Calu3 (cell line): ENCODE measurements around the gene NUP160. TPM values are rescaled to one million over a fixed set of nuclear protein-coding genes. Genes with fewer than 3 reads are reported as not detected.

ENCODE experiments used
- BruUV-seq: library from RNA; stranded (reverse); fragments of 400-500 nt; replicated peaks from 2 replicates; lab custom pipeline; 2021; lab: Mats Ljungman, UMichigan
- CTCF ChIA-PET: fragments of 300-600 bp; sonication (Branson Sonifier 250); formaldehyde crosslinking; loops from one replicate; lab custom pipeline; 2022; ENCODE audit warnings: antibody characterized with exemption; lab: Charles Lee
- DNase-seq: peaks from one replicate; pipeline ENCODE4 v3.0.0; 2022
- H3K27ac Mint-ChIP-seq: one replicate; pipeline ENCODE4 v1.8.0; 2022; ENCODE audit warnings: mixed read lengths; ENCODE audit not compliant: unreplicated experiment
- H3K27me3 Mint-ChIP-seq: one replicate; pipeline ENCODE4 v1.8.0; 2022; ENCODE audit warnings: mixed read lengths; ENCODE audit not compliant: unreplicated experiment
- H3K36me3 Mint-ChIP-seq: one replicate; pipeline ENCODE4 v1.8.0; 2022; ENCODE audit warnings: mild to moderate bottlenecking, moderate library complexity, mixed read lengths; ENCODE audit not compliant: insufficient read depth, unreplicated experiment
- H3K4me1 Mint-ChIP-seq: one replicate; pipeline ENCODE4 v1.8.0; 2022; ENCODE audit warnings: mild to moderate bottlenecking, low read depth, mixed read lengths; ENCODE audit not compliant: unreplicated experiment
- H3K4me3 Mint-ChIP-seq: one replicate; pipeline ENCODE4 v1.8.0; 2022; ENCODE audit warnings: mild to moderate bottlenecking, low read depth, moderate library complexity, mixed read lengths; ENCODE audit not compliant: unreplicated experiment
- H3K9me3 Mint-ChIP-seq: one replicate; pipeline ENCODE4 v1.8.0; 2022; ENCODE audit warnings: low read depth, mixed read lengths; ENCODE audit not compliant: unreplicated experiment
- CTCF ChIP-seq: fragments of 200-600 bp; IDR thresholded peaks from one replicate; pipeline ENCODE4 v1.8.0; 2022; ENCODE audit warnings: antibody characterized with exemption; ENCODE audit not compliant: unreplicated experiment
- intact Hi-C: fragments of 100-400 bp; cut with micrococcal nuclease; formaldehyde crosslinking; loops from one replicate; pipeline ENCODE4 v1.10.0; 2022; ENCODE audit not compliant: unreplicated experiment
- total RNA-seq: library from RNA; stranded (reverse); gene quantifications from 2 replicates; pipeline ENCODE4 v1.2.3, GENCODE V29; 2022

NUP160 gene
- total RNA-seq, 1 experiment from 2014 or later: 54.7 TPM

- H3K27ac Mint-ChIP-seq: peak overlapping the region; percentile 89
Measured at GRCh38 chr11:47846998-47847397, 1.2 kb downstream of the NUP160 start.

GRCh38 chr11:47843361-47844055 is 4.6 kb downstream of the NUP160 start:
- intact Hi-C loops: no loop called here
- Mint-ChIP-seq H3K36me3 (peaks cover 28% of the 10 kb centered on the region), H3K27ac (no peak overlapping the region), H3K9me3 (no peaks in the 10 kb centered on the region), H3K4me3 (no peak overlapping the region), H3K4me1 (peaks cover 13% of the 10 kb centered on the region), H3K27me3 (no peaks in the 10 kb centered on the region)
- no TSS peak for BruUV-seq
- DNase-seq: no peak
- CTCF ChIA-PET: no interaction called here
- TF ChIP-seq CTCF: no peak

More at GRCh38 chr11:47846998-47847397, 1.2 kb downstream of the NUP160 start:
- TF ChIP-seq CTCF: no peak
- BruUV-seq: TSS peak; percentile 63
- intact Hi-C loops: no loop called here
- no peaks in the 10 kb centered on the region for H3K9me3 Mint-ChIP-seq
- H3K36me3 Mint-ChIP-seq: peaks cover 35% of the 10 kb centered on the region
- CTCF ChIA-PET: no interaction called here
- H3K27me3 Mint-ChIP-seq: no peaks in the 10 kb centered on the region
- H3K4me3 Mint-ChIP-seq: peak overlapping the region; percentile 87
- no peak for DNase-seq
- H3K4me1 Mint-ChIP-seq: peaks cover 22% of the 10 kb centered on the region

GRCh38 chr11:47842749-47843148 is 5.4 kb downstream of the NUP160 start:
- Mint-ChIP-seq H3K27ac (no peak overlapping the region), H3K36me3 (peaks cover 28% of the 10 kb centered on the region), H3K27me3 (no peaks in the 10 kb centered on the region), H3K9me3 (no peaks in the 10 kb centered on the region), H3K4me3 (no peak overlapping the region), H3K4me1 (peaks cover 13% of the 10 kb centered on the region)
- DNase-seq: no peak
- intact Hi-C loops: no loop called here
- TF ChIP-seq CTCF: no peak
- CTCF ChIA-PET: no interaction called here
- BruUV-seq: no TSS peak

- intact Hi-C loops: no loop called here
- peaks cover 23% of the 10 kb centered on the region for H3K36me3 Mint-ChIP-seq
- BruUV-seq: no TSS peak
- CTCF ChIA-PET: interaction anchor here (1.0 kb wide), 1 partner anchor 21 kb away, joined by 6 read pairs; no protein-coding TSS in a partner anchor
- TF ChIP-seq CTCF: no peak
- no peak for DNase-seq
- no peak overlapping the region for H3K4me3 Mint-ChIP-seq
- H3K27me3 Mint-ChIP-seq: no peaks in the 10 kb centered on the region
- H3K27ac Mint-ChIP-seq: peak overlapping the region; percentile 50
- no peaks in the 10 kb centered on the region for H3K9me3 Mint-ChIP-seq
- no peaks in the 10 kb centered on the region for H3K4me1 Mint-ChIP-seq
Measured at GRCh38 chr11:47837929-47838328, 10.2 kb downstream of the NUP160 start.
